ENCODE measurements around the gene ZNF547.
A peak's percentile ranks its signal among the peaks of the same experiment; 100 is the strongest.

The ZNF547 gene

GRCh38 chr19:57362997-57363687 is at the start of gene ZNF547, which contains the start of gene TRAPPC2B:
TSS of gene ZNF547 (plus strand) at chr19:57363551. CDS start at chr19:57368556, 5,005 bp downstream.
TSS of gene TRAPPC2B (plus strand) at chr19:57363551. CDS start at chr19:57364834, 1,283 bp downstream.
- DNase-seq (ENCODE audit: low read depth): peak; percentile 98

- no peak for DNase-seq (ENCODE audit: low read depth)
These were observed 49.2 kb upstream of the ZNF547 start for GRCh38 chr19:57314146-57314545.

GRCh38 chr19:57317503-57317902 is 45.8 kb upstream of the ZNF547 start:
- DNase-seq (ENCODE audit: low read depth): no peak

GRCh38 chr19:57319869-57320179 is 43.5 kb upstream of the ZNF547 start:
- DNase-seq (ENCODE audit: low read depth): no peak

GRCh38 chr19:57320180-57321084 is 42.9 kb upstream of the ZNF547 start, which contains the start of gene ZNF543:
TSS of gene ZNF543 (plus strand) at chr19:57320472. CDS start at chr19:57320854, 382 bp downstream.
- DNase-seq (ENCODE audit: low read depth): peak; percentile 88

- DNase-seq (ENCODE audit: low read depth): no peak
These were observed 42.2 kb upstream of the ZNF547 start for GRCh38 chr19:57321116-57321515.

- no peak for DNase-seq (ENCODE audit: low read depth)
These were observed 41.6 kb upstream of the ZNF547 start for GRCh38 chr19:57321751-57322150.

- DNase-seq (ENCODE audit: low read depth): no peak
These were observed 38.4 kb upstream of the ZNF547 start for GRCh38 chr19:57324992-57325391.

- DNase-seq (ENCODE audit: low read depth): no peak
These were observed 35.4 kb upstream of the ZNF547 start for GRCh38 chr19:57327993-57328392.

GRCh38 chr19:57334191-57334590 is 29.2 kb upstream of the ZNF547 start:
- DNase-seq (ENCODE audit: low read depth): no peak

- no peak for DNase-seq (ENCODE audit: low read depth)
These were observed 24.5 kb upstream of the ZNF547 start for GRCh38 chr19:57338877-57339276.

- no peak for DNase-seq (ENCODE audit: low read depth)
These were observed 20.8 kb upstream of the ZNF547 start for GRCh38 chr19:57342582-57342981.

- no peak for DNase-seq (ENCODE audit: low read depth)
These were observed 15.2 kb upstream of the ZNF547 start for GRCh38 chr19:57348136-57348535.

GRCh38 chr19:57350877-57351805 is 12.2 kb upstream of the ZNF547 start, which contains the start of gene ZNF304:
TSS of gene ZNF304 (plus strand) at chr19:57351271. CDS start at chr19:57351665, 394 bp downstream.
- DNase-seq (ENCODE audit: low read depth): peak; percentile 79

- no peak for DNase-seq (ENCODE audit: low read depth)
These were observed 11.5 kb upstream of the ZNF547 start for GRCh38 chr19:57351867-57352266.

- DNase-seq (ENCODE audit: low read depth): no peak
These were observed 7.4 kb upstream of the ZNF547 start for GRCh38 chr19:57355916-57356315.

GRCh38 chr19:57357406-57357805 is 5.9 kb upstream of the ZNF547 start:
- DNase-seq (ENCODE audit: low read depth): no peak

GRCh38 chr19:57359300-57359699 is 4.1 kb upstream of the ZNF547 start:
- no peak for DNase-seq (ENCODE audit: low read depth)

- DNase-seq (ENCODE audit: low read depth): no peak
These were observed 932 bp upstream of the ZNF547 start for GRCh38 chr19:57362419-57362818.

- DNase-seq (ENCODE audit: low read depth): no peak
These were observed 384 bp downstream of the ZNF547 start for GRCh38 chr19:57363688-57364181.

GRCh38 chr19:57366776-57367175 is 3.4 kb downstream of the ZNF547 start:
- DNase-seq (ENCODE audit: low read depth): no peak

GRCh38 chr19:57374179-57374578 is 10.8 kb downstream of the ZNF547 start:
- no peak for DNase-seq (ENCODE audit: low read depth)

Data from activated T-cell treated with anti-CD3 and anti-CD28 coated beads for 24 hours (primary cell).